ENCODE data around the gene GREB1L. TPM values are rescaled to one million over a fixed set of nuclear protein-coding genes. Genes with fewer than 3 reads are reported as not detected.

GREB1L gene
- total RNA-seq, 1 experiment from 2014 or later: 75.4 TPM

DNA sequence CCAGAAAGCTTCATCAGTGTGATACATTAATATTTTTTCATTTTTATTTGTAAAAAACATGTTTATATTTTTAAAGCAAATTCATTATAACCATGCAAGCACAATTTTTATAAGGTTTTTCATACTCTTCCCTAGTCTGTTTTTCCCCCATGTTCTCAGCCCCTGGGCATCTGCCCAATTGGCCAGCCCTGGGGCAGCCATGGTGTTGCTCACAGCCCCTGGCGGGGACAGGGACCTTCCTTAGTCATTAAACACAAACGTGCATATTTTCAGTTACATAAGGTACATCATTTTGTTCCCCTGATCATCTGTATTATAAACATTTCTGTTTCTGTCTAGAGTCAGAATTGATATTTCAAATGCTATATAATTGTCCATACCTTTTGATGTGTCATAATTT lies 208.5 kb downstream of the GREB1L start:
- intact Hi-C loops (cut with micrococcal nuclease; ENCODE audit: unreplicated experiment): no loop called here

DNA sequence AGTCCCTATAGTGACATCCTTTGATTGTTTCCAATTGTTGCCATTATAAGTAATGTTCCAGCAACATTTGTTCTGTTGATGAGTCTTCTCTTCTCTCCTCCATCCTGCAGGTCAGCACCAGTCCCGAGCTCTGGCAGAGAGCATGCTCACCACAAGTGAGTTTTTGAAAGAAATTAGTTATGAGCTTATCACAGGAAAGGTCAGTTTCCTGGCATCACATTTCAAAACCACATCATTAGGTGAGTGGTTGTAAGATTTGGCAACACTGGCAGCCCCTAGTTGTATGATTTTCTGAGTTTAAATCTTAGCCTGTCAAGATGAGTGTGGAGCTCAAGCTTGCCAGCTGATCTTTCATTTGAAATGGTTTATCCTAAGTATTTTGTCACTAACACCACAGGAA lies 208.9 kb downstream of the GREB1L start:
- no TSS peak for BruUV-seq (replicated peaks)
- H3K27ac Mint-ChIP-seq (ENCODE audit: unreplicated experiment): no peak overlapping the region
- no peaks in the 10 kb centered on the region; the same call in 1 of the 2 replicates for H3K9me3 ChIP-seq
- H3K4me1 ChIP-seq: no peaks in the 10 kb centered on the region
- H3K9me3 Mint-ChIP-seq (ENCODE audit: unreplicated experiment): no peaks in the 10 kb centered on the region
- H3K27me3 ChIP-seq (replicated peaks; ENCODE audit: control insufficient read depth, insufficient read depth, low read length): no peaks in the 10 kb centered on the region
- peaks cover 43% of the 10 kb centered on the region for H3K36me3 Mint-ChIP-seq (ENCODE audit: insufficient read depth, unreplicated experiment)
- H3K36me3 ChIP-seq (ENCODE audit: control insufficient read depth, insufficient read depth, low read length): peaks cover 2% of the 10 kb centered on the region; the same call in 1 of the 2 replicates
- intact Hi-C loops (cut with micrococcal nuclease; ENCODE audit: unreplicated experiment): no loop called here
- H3K27me3 Mint-ChIP-seq (ENCODE audit: insufficient read depth, unreplicated experiment): no peaks in the 10 kb centered on the region
- no peaks in the 10 kb centered on the region for H3K4me1 Mint-ChIP-seq (ENCODE audit: low read depth, unreplicated experiment)
- ChIA-PET POLR2A (no interaction called here), CTCF (no interaction called here)
- TF ChIP-seq, protein P1, sequence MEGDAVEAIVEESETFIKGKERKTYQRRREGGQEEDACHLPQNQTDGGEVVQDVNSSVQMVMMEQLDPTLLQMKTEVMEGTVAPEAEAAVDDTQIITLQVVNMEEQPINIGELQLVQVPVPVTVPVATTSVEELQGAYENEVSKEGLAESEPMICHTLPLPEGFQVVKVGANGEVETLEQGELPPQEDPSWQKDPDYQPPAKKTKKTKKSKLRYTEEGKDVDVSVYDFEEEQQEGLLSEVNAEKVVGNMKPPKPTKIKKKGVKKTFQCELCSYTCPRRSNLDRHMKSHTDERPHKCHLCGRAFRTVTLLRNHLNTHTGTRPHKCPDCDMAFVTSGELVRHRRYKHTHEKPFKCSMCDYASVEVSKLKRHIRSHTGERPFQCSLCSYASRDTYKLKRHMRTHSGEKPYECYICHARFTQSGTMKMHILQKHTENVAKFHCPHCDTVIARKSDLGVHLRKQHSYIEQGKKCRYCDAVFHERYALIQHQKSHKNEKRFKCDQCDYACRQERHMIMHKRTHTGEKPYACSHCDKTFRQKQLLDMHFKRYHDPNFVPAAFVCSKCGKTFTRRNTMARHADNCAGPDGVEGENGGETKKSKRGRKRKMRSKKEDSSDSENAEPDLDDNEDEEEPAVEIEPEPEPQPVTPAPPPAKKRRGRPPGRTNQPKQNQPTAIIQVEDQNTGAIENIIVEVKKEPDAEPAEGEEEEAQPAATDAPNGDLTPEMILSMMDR (IDR thresholded peaks at IDR 0.05; ENCODE audit: insufficient read depth in 1 of 2, low read depth in 1 of 2, low read length in 1 of 2, severe bottlenecking in 1 of 2, unreplicated experiment in 1 of 2): no peak
- DNase-seq: no peak
- H3K4me3 Mint-ChIP-seq (ENCODE audit: unreplicated experiment): no peak overlapping the region
- no peak overlapping the region for H3K4me3 ChIP-seq (ENCODE audit: low read depth, low read length)

More for the DNA sequence above, 208.5 kb downstream of the GREB1L start:
- Histone ChIP-seq H3K36me3 (ENCODE audit: control insufficient read depth, insufficient read depth, low read length) (peaks cover 2% of the 10 kb centered on the region; the same call in 1 of the 2 replicates), H3K4me3 (ENCODE audit: low read depth, low read length) (no peak overlapping the region), H3K4me1 (no peaks in the 10 kb centered on the region), H3K27me3 (replicated peaks; ENCODE audit: control insufficient read depth, insufficient read depth, low read length) (no peaks in the 10 kb centered on the region), H3K9me3 (no peaks in the 10 kb centered on the region; the same call in 1 of the 2 replicates)
- no peak for DNase-seq
- POLR2A ChIA-PET: no interaction called here
- no TSS peak for BruUV-seq (replicated peaks)
- no peaks in the 10 kb centered on the region for H3K4me1 Mint-ChIP-seq (ENCODE audit: low read depth, unreplicated experiment)
- H3K4me3 Mint-ChIP-seq (ENCODE audit: unreplicated experiment): no peak overlapping the region
- CTCF ChIA-PET: no interaction called here
- peaks cover 39% of the 10 kb centered on the region for H3K36me3 Mint-ChIP-seq (ENCODE audit: insufficient read depth, unreplicated experiment)
- no peaks in the 10 kb centered on the region for H3K9me3 Mint-ChIP-seq (ENCODE audit: unreplicated experiment)
- TF ChIP-seq, protein P1 (IDR thresholded peaks at IDR 0.05; ENCODE audit: insufficient read depth in 1 of 2, low read depth in 1 of 2, low read length in 1 of 2, severe bottlenecking in 1 of 2, unreplicated experiment in 1 of 2): no peak
- no peaks in the 10 kb centered on the region for H3K27me3 Mint-ChIP-seq (ENCODE audit: insufficient read depth, unreplicated experiment)
- H3K27ac Mint-ChIP-seq (ENCODE audit: unreplicated experiment): no peak overlapping the region

DNA sequence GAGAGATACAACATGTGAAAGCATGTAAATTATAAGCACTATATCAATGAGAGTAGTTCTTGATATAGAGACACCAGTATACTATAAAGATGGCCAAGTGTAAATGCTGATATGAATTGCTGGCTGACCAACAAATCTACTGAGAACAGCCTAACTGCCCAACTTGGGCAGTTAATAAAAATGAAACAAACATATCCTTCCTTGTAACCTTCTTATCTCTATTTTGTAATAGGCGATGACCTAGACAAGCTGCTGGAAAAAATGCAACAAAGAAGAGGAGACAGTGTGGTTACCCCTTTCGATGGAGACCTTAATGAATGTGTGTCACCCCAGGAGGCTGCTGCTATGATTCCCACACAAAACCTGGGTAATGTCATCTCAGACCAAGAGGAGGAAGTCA lies 209.8 kb downstream of the GREB1L start:
- Histone ChIP-seq H3K36me3 (ENCODE audit: control insufficient read depth, insufficient read depth, low read length) (peaks cover 2% of the 10 kb centered on the region; the same call in 1 of the 2 replicates), H3K9me3 (no peaks in the 10 kb centered on the region; the same call in 1 of the 2 replicates), H3K4me3 (ENCODE audit: low read depth, low read length) (no peak overlapping the region), H3K27me3 (replicated peaks; ENCODE audit: control insufficient read depth, insufficient read depth, low read length) (no peaks in the 10 kb centered on the region), H3K4me1 (no peaks in the 10 kb centered on the region)
- ChIA-PET CTCF (no interaction called here), POLR2A (no interaction called here)
- no peak overlapping the region for H3K4me3 Mint-ChIP-seq (ENCODE audit: unreplicated experiment)
- no peak for DNase-seq
- intact Hi-C loops (cut with micrococcal nuclease; ENCODE audit: unreplicated experiment): no loop called here
- H3K27me3 Mint-ChIP-seq (ENCODE audit: insufficient read depth, unreplicated experiment): no peaks in the 10 kb centered on the region
- H3K27ac Mint-ChIP-seq (ENCODE audit: unreplicated experiment): no peak overlapping the region
- no peaks in the 10 kb centered on the region for H3K9me3 Mint-ChIP-seq (ENCODE audit: unreplicated experiment)
- TF ChIP-seq, protein P1 (IDR thresholded peaks at IDR 0.05; ENCODE audit: insufficient read depth in 1 of 2, low read depth in 1 of 2, low read length in 1 of 2, severe bottlenecking in 1 of 2, unreplicated experiment in 1 of 2): no peak
- no TSS peak for BruUV-seq (replicated peaks)
- peaks cover 50% of the 10 kb centered on the region for H3K36me3 Mint-ChIP-seq (ENCODE audit: insufficient read depth, unreplicated experiment)
- H3K4me1 Mint-ChIP-seq (ENCODE audit: low read depth, unreplicated experiment): no peaks in the 10 kb centered on the region

Measured in Caco-2 (cell line).